ENCODE data around the gene ATP2B2.

The ATP2B2 gene

GRCh38 chr3:10338591-10339353 lies 166.6 kb downstream of the ATP2B2 start:
- DNase-seq: no peak

GRCh38 chr3:10338164-10338470 lies 167.3 kb downstream of the ATP2B2 start:
- no peak for DNase-seq

- no peak for DNase-seq
Measured at GRCh38 chr3:10337323-10338163, 167.8 kb downstream of the ATP2B2 start.

- no peak for DNase-seq
Measured at GRCh38 chr3:10336761-10337160, 168.6 kb downstream of the ATP2B2 start.

- DNase-seq: no peak
Measured at GRCh38 chr3:10335871-10336622, 169.3 kb downstream of the ATP2B2 start.

- no peak for DNase-seq
Measured at GRCh38 chr3:10335190-10335738, 170.1 kb downstream of the ATP2B2 start.

- no peak for DNase-seq
Measured at GRCh38 chr3:10334459-10334858, 170.9 kb downstream of the ATP2B2 start.

GRCh38 chr3:10334042-10334441 lies 171.3 kb downstream of the ATP2B2 start:
- DNase-seq: no peak

GRCh38 chr3:10333349-10333650 lies 172.1 kb downstream of the ATP2B2 start:
- DNase-seq: no peak

- DNase-seq: no peak
Measured at GRCh38 chr3:10332481-10333348, 172.7 kb downstream of the ATP2B2 start.

- DNase-seq: no peak
Measured at GRCh38 chr3:10331320-10331719, 174.1 kb downstream of the ATP2B2 start.

- DNase-seq: no peak
Measured at GRCh38 chr3:10330319-10330718, 175.1 kb downstream of the ATP2B2 start.

GRCh38 chr3:10329495-10330015 lies 175.8 kb downstream of the ATP2B2 start:
- no peak for DNase-seq

GRCh38 chr3:10328460-10329071 lies 176.8 kb downstream of the ATP2B2 start:
- no peak for DNase-seq

GRCh38 chr3:10327592-10327991 lies 177.8 kb downstream of the ATP2B2 start:
- no peak for DNase-seq

- DNase-seq: no peak
Measured at GRCh38 chr3:10322352-10322710, 183.1 kb downstream of the ATP2B2 start.

- no peak for DNase-seq
Measured at GRCh38 chr3:10321630-10322351, 183.6 kb downstream of the ATP2B2 start.

- DNase-seq: no peak
Measured at GRCh38 chr3:10320320-10320677, 185.1 kb downstream of the ATP2B2 start.

- DNase-seq: no peak
Measured at GRCh38 chr3:10319804-10320203, 185.6 kb downstream of the ATP2B2 start.

- DNase-seq: no peak
Measured at GRCh38 chr3:10319251-10319650, 186.1 kb downstream of the ATP2B2 start.

- no peak for DNase-seq
Measured at GRCh38 chr3:10317961-10318350, 187.4 kb downstream of the ATP2B2 start.
